A549 (cell line): ENCODE measurements around the gene PLCZ1. TPM values are rescaled to one million over a fixed set of nuclear protein-coding genes. Genes with fewer than 3 reads are reported as not detected.

Experiments used
- ATAC-seq, 2 experiments: fragments of 200-7000 bp in 1 of 2; fragments of >200 bp in 1 of 2; cut with Nextera tagmentation in 1 of 2; cut with Tn5 transposase in 1 of 2; 3 replicates each; pipeline versions ENCODE4 v1.8.0 to v1.9.1; 2018 to 2020; ENCODE audit warnings: mild to moderate bottlenecking in 1 of 2, moderate library complexity in 1 of 2
- CTCF ChIA-PET: fragments of 300-600 bp; sonication (Branson Sonifier 250); formaldehyde crosslinking; extraction: SDS; loops from one replicate; lab custom pipeline; 2021; ENCODE audit warnings: antibody characterized with exemption, inconsistent platforms; lab: Yijun Ruan, JAX
- POLR2A ChIA-PET: fragments of 350-600 bp; formaldehyde crosslinking; extraction: SDS; loops from one replicate; lab custom pipeline; 2021; ENCODE audit warnings: antibody characterized with exemption, inconsistent platforms; lab: Yijun Ruan, JAX
- DNase-seq, 2 experiments: peaks; one replicate each; pipeline versions ENCODE4 v3.0.0 to v3.0.0-alpha.2; 2011 to 2016; ENCODE audit warnings: low read depth in 1 of 2, low spot score in 1 of 2
- FAIRE-seq: peaks from 2 replicates; lab custom pipeline; 2011; peaks lifted over from hg19 to GRCh38; lab: Jason Lieb, UNC
- H3K27ac ChIP-seq, 2 experiments: fragments of >200 bp; sonication (Bioruptor Twin); formaldehyde crosslinking; 3 replicates each; pipeline ENCODE4 v1.5.1; 2016 to 2017
- H3K4me1 ChIP-seq: fragments of >200 bp; sonication (Bioruptor Twin); formaldehyde crosslinking; 3 replicates; pipeline ENCODE4 v1.6.1; 2016
- H3K4me2 ChIP-seq: fragments of >200 bp; sonication (Bioruptor Twin); formaldehyde crosslinking; 3 replicates; pipeline ENCODE4 v1.6.1; 2016
- H3K4me3 ChIP-seq: fragments of >200 bp; sonication (Bioruptor Twin); formaldehyde crosslinking; 3 replicates; pipeline ENCODE4 v1.5.1; 2016
- H3K9me3 ChIP-seq: fragments of >200 bp; sonication (Bioruptor Twin); formaldehyde crosslinking; 3 replicates; pipeline ENCODE4 v1.6.1; 2016
- EHF ChIP-seq: fragments of 250-450 bp; sonication (Bioruptor Pico); IDR thresholded peaks from 2 replicates; pipeline ENCODE4 v1.5.0; 2020; ENCODE audit warnings: mild to moderate bottlenecking
- FOXS1 ChIP-seq: fragments of 250-450 bp; sonication (Bioruptor Pico); IDR thresholded peaks from 2 replicates; pipeline ENCODE4 v1.5.0; 2020; ENCODE audit warnings: mild to moderate bottlenecking, moderate library complexity
- HOXB13 ChIP-seq: fragments of 250-450 bp; sonication (Bioruptor Pico); IDR thresholded peaks from 2 replicates; pipeline ENCODE4 v1.5.0; 2020; ENCODE audit warnings: low read depth, mild to moderate bottlenecking, moderate library complexity
- JUNB ChIP-seq: fragments of >200 bp; sonication (Bioruptor Twin); formaldehyde crosslinking; IDR thresholded peaks from 2 replicates; pipeline ENCODE4 v1.6.1; 2016
- KDM1A ChIP-seq: fragments of 200-600 bp; sonication (generic); IDR thresholded peaks from 2 replicates; pipeline ENCODE4 v1.6.1; 2016; ENCODE audit warnings: low read depth, mild to moderate bottlenecking
- KDM5A ChIP-seq: fragments of 200-600 bp; sonication (generic); IDR thresholded peaks from 2 replicates; pipeline ENCODE4 v1.6.1; 2016; ENCODE audit warnings: antibody characterized with exemption, mild to moderate bottlenecking
- MAFK ChIP-seq: fragments of 450-650 bp; IDR thresholded peaks from 2 replicates; pipeline ENCODE4 v1.6.1; 2014; ENCODE audit not compliant: partially characterized antibody
- MAZ ChIP-seq: fragments of 150-350 bp; IDR thresholded peaks from 2 replicates; pipeline ENCODE4 v1.6.1; 2014; ENCODE audit warnings: antibody characterized with exemption, low read depth, low read length, borderline replicate concordance
- MYC ChIP-seq: IDR thresholded peaks from 2 replicates; pipeline ENCODE4 v1.6.1; 2012; ENCODE audit warnings: mild to moderate bottlenecking, inconsistent platforms, low read length, improper control_type of control experiment, borderline replicate concordance
- NFE2L2 ChIP-seq: fragments of 150-350 bp; conservative IDR thresholded peaks from 2 replicates; pipeline ENCODE4 v1.6.1; 2014; ENCODE audit warnings: low read length
- NR3C1 ChIP-seq: fragments of >200 bp; sonication (Bioruptor Twin); formaldehyde crosslinking; IDR thresholded peaks from 3 replicates; pipeline ENCODE4 v1.6.1; 2017
- RARB ChIP-seq: fragments of 250-450 bp; sonication (Bioruptor Pico); IDR thresholded peaks from 2 replicates; pipeline ENCODE4 v1.8.0; 2021; ENCODE audit warnings: mild to moderate bottlenecking, moderate library complexity
- RNF2 ChIP-seq: fragments of 200-600 bp; sonication (generic); IDR thresholded peaks from 2 replicates; pipeline ENCODE4 v1.6.1; 2016; ENCODE audit warnings: low read depth, mild to moderate bottlenecking, antibody characterized with exemption, moderate library complexity, borderline replicate concordance
- SMC3 ChIP-seq: fragments of >200 bp; sonication (Bioruptor Twin); formaldehyde crosslinking; IDR thresholded peaks from 3 replicates; pipeline ENCODE4 v1.6.1; 2018; ENCODE audit warnings: inconsistent platforms
- SREBF2 ChIP-seq: fragments of 450-650 bp; IDR thresholded peaks from 2 replicates; pipeline ENCODE4 v1.6.1; 2014; ENCODE audit warnings: mild to moderate bottlenecking, moderate library complexity
- TFCP2L1 ChIP-seq: fragments of 250-450 bp; sonication (Bioruptor Pico); IDR thresholded peaks from 2 replicates; pipeline ENCODE4 v1.5.0; 2021; ENCODE audit warnings: mild to moderate bottlenecking
- TP53 ChIP-seq: fragments of 250-450 bp; sonication (Bioruptor Pico); IDR thresholded peaks from 2 replicates; pipeline ENCODE4 v1.5.0; 2021; ENCODE audit warnings: mild to moderate bottlenecking, moderate library complexity
- ZC3H11A ChIP-seq: fragments of 450-650 bp; IDR thresholded peaks from 2 replicates; pipeline ENCODE4 v1.6.1; 2014; ENCODE audit warnings: antibody characterized with exemption, mild to moderate bottlenecking
- WGBS: methylation state at CpG from one replicate; pipeline ENCODE4 v1.1.6; 2017; ENCODE audit errors: missing lambda C conversion rate; 5-methylcytosine and 5-hydroxymethylcytosine counted together
- polyA plus RNA-seq, 4 experiments: library from polyadenylated mRNA; depleted of rRNA in 3 of 4; stranded (reverse); fragments of >200 nt; fragmentation: RNase III in 1 of 4; extraction: RNeasy Plus Mini Kit Qiagen cat#74134 plus additional on column Dnase treatment in 1 of 4; gene quantifications; 2 replicates in 3 of 4; 3 replicates in 1 of 4; pipeline ENCODE4 v1.2.3, GENCODE V29; 2011 to 2017
- TF ChIP-seq, protein P1 (sequence below): fragments of 150-350 bp; IDR thresholded peaks from 2 replicates; pipeline ENCODE4 v1.6.1; 2014; ENCODE audit warnings: low read depth, mild to moderate bottlenecking, low read length
- TF ChIP-seq, protein P2 (sequence below): IDR thresholded peaks from 2 replicates; pipeline ENCODE4 v1.6.1; 2012
- TF ChIP-seq, protein P3 (sequence below): fragments of >200 bp; sonication (Bioruptor Twin); formaldehyde crosslinking; IDR thresholded peaks from 3 replicates; pipeline ENCODE4 v1.5.1; 2016
- TF ChIP-seq, protein P4 (sequence below): IDR thresholded peaks from 2 replicates; pipeline ENCODE4 v1.6.1; 2012; ENCODE audit warnings: low read depth, borderline replicate concordance
- TF ChIP-seq, protein P5 (sequence below): fragments of >200 bp; sonication (Bioruptor Twin); formaldehyde crosslinking; IDR thresholded peaks from 3 replicates; pipeline ENCODE4 v1.6.1; 2016
- TF ChIP-seq, protein P6 (sequence below): fragments of 450-650 bp; IDR thresholded peaks from 2 replicates; pipeline ENCODE4 v1.6.1; 2014; ENCODE audit warnings: antibody characterized with exemption
- TF ChIP-seq, protein P7 (sequence below): fragments of 200-600 bp; sonication (generic); IDR thresholded peaks from 2 replicates; pipeline ENCODE4 v1.6.1; 2016; ENCODE audit warnings: antibody characterized with exemption, mild to moderate bottlenecking, moderate library complexity

Gene PLCZ1
- polyA plus RNA-seq, 2 of the 4 experiments (the other 2 are of a cell fraction) = not detected

DNA sequence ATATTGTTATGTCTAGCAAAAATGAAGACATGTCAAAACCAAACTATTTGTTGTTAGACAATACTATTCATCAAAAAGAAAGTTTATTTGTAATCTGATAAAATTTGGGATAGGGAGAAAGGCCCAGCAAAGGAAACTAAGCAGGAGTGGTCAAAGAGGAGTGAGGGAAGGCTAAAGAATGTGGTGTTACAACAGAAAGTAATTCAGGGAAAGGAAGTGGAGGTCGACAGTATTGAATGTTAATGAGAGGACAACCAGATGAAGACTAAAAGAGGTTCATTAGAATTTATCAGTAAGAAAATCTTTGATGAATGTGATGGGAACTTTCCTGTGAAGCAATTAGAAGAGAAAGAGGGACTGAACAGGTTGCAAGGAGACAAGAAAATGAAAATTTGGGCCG, 33.9 kb downstream of the PLCZ1 start:
- Histone ChIP-seq H3K4me1 (no peaks in the 10 kb centered on the region), H3K9me3 (peaks cover 3% of the 10 kb centered on the region; the same call in 1 of the 3 replicates), H3K4me2 (no peak overlapping the region), H3K27ac (no peak overlapping the region), H3K4me3 (no peak overlapping the region)
- ChIA-PET POLR2A (no interaction called here), CTCF (no interaction called here)
- FAIRE-seq (no peak), DNase-seq (no peak), ATAC-seq (no peak)
- TF ChIP-seq, protein P1, sequence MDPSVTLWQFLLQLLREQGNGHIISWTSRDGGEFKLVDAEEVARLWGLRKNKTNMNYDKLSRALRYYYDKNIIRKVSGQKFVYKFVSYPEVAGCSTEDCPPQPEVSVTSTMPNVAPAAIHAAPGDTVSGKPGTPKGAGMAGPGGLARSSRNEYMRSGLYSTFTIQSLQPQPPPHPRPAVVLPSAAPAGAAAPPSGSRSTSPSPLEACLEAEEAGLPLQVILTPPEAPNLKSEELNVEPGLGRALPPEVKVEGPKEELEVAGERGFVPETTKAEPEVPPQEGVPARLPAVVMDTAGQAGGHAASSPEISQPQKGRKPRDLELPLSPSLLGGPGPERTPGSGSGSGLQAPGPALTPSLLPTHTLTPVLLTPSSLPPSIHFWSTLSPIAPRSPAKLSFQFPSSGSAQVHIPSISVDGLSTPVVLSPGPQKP = no peak
- TF ChIP-seq, protein P2, sequence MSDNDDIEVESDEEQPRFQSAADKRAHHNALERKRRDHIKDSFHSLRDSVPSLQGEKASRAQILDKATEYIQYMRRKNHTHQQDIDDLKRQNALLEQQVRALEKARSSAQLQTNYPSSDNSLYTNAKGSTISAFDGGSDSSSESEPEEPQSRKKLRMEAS = no peak
- no peak for TF ChIP-seq RARB (CRISPR knock-in tag)
- TF ChIP-seq ZC3H11A = no peak
- TF ChIP-seq, protein P3, sequence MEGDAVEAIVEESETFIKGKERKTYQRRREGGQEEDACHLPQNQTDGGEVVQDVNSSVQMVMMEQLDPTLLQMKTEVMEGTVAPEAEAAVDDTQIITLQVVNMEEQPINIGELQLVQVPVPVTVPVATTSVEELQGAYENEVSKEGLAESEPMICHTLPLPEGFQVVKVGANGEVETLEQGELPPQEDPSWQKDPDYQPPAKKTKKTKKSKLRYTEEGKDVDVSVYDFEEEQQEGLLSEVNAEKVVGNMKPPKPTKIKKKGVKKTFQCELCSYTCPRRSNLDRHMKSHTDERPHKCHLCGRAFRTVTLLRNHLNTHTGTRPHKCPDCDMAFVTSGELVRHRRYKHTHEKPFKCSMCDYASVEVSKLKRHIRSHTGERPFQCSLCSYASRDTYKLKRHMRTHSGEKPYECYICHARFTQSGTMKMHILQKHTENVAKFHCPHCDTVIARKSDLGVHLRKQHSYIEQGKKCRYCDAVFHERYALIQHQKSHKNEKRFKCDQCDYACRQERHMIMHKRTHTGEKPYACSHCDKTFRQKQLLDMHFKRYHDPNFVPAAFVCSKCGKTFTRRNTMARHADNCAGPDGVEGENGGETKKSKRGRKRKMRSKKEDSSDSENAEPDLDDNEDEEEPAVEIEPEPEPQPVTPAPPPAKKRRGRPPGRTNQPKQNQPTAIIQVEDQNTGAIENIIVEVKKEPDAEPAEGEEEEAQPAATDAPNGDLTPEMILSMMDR = no peak
- TF ChIP-seq, protein P4, sequence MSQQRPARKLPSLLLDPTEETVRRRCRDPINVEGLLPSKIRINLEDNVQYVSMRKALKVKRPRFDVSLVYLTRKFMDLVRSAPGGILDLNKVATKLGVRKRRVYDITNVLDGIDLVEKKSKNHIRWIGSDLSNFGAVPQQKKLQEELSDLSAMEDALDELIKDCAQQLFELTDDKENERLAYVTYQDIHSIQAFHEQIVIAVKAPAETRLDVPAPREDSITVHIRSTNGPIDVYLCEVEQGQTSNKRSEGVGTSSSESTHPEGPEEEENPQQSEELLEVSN = no peak
- no peak for TF ChIP-seq RNF2
- TF ChIP-seq MAFK = no peak
- TF ChIP-seq TFCP2L1 (CRISPR knock-in tag) = no peak
- 10% methylated on average over 2 of the region's 2 CpGs for WGBS

DNA sequence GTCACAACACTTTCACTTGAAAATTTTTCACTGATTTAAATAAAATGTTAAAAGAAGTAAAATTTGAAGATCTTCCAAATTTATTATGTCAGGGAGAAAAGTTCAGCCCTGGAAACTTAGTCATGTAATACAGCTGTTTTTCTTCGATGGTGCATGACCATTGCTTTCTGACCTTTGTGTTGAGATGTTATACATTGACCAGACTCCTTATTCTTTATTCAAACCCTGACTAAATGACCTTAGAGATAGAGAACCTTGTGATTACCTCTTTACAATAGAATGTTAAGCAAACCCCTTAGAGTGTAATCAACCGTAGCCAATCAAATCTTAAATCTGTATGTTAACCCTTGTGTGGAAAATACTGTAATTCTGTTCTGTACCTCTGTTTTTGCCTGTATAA, 34.5 kb downstream of the PLCZ1 start:
- 20% methylated on average over 2 of the region's 2 CpGs for WGBS
- TF ChIP-seq SREBF2 (no peak), MYC (no peak), KDM5A (no peak), MAZ (no peak), FOXS1 (CRISPR knock-in tag) (no peak), NR3C1 (no peak), NFE2L2 (no peak), TFCP2L1 (CRISPR knock-in tag) (no peak), EHF (CRISPR knock-in tag) (no peak), KDM1A (no peak), SMC3 (no peak), HOXB13 (CRISPR knock-in tag) (no peak), JUNB (no peak), TP53 (CRISPR knock-in tag) (no peak)
- TF ChIP-seq, protein P5, sequence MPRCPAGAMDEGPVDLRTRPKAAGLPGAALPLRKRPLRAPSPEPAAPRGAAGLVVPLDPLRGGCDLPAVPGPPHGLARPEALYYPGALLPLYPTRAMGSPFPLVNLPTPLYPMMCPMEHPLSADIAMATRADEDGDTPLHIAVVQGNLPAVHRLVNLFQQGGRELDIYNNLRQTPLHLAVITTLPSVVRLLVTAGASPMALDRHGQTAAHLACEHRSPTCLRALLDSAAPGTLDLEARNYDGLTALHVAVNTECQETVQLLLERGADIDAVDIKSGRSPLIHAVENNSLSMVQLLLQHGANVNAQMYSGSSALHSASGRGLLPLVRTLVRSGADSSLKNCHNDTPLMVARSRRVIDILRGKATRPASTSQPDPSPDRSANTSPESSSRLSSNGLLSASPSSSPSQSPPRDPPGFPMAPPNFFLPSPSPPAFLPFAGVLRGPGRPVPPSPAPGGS = no peak
- TF ChIP-seq, protein P6, sequence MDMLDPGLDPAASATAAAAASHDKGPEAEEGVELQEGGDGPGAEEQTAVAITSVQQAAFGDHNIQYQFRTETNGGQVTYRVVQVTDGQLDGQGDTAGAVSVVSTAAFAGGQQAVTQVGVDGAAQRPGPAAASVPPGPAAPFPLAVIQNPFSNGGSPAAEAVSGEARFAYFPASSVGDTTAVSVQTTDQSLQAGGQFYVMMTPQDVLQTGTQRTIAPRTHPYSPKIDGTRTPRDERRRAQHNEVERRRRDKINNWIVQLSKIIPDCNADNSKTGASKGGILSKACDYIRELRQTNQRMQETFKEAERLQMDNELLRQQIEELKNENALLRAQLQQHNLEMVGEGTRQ = no peak
- TF ChIP-seq, protein P1 = no peak
- TF ChIP-seq, protein P7, sequence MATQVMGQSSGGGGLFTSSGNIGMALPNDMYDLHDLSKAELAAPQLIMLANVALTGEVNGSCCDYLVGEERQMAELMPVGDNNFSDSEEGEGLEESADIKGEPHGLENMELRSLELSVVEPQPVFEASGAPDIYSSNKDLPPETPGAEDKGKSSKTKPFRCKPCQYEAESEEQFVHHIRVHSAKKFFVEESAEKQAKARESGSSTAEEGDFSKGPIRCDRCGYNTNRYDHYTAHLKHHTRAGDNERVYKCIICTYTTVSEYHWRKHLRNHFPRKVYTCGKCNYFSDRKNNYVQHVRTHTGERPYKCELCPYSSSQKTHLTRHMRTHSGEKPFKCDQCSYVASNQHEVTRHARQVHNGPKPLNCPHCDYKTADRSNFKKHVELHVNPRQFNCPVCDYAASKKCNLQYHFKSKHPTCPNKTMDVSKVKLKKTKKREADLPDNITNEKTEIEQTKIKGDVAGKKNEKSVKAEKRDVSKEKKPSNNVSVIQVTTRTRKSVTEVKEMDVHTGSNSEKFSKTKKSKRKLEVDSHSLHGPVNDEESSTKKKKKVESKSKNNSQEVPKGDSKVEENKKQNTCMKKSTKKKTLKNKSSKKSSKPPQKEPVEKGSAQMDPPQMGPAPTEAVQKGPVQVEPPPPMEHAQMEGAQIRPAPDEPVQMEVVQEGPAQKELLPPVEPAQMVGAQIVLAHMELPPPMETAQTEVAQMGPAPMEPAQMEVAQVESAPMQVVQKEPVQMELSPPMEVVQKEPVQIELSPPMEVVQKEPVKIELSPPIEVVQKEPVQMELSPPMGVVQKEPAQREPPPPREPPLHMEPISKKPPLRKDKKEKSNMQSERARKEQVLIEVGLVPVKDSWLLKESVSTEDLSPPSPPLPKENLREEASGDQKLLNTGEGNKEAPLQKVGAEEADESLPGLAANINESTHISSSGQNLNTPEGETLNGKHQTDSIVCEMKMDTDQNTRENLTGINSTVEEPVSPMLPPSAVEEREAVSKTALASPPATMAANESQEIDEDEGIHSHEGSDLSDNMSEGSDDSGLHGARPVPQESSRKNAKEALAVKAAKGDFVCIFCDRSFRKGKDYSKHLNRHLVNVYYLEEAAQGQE = no peak
- TF ChIP-seq, protein P4 = no peak
- TF ChIP-seq, all 56 proteins: peak for 0
- peaks cover 3% of the 10 kb centered on the region; the same call in 1 of the 3 replicates for H3K9me3 ChIP-seq
- H3K4me3 ChIP-seq = no peak overlapping the region
- FAIRE-seq (no peak), ATAC-seq (no peak), DNase-seq (no peak)
- no peak overlapping the region for H3K4me2 ChIP-seq
- CTCF ChIA-PET = no interaction called here
- POLR2A ChIA-PET = no interaction called here
- H3K27ac ChIP-seq = no peak overlapping the region
- no peaks in the 10 kb centered on the region for H3K4me1 ChIP-seq
